ENCODE measurements around the gene CORO2B. TPM values are rescaled to one million over a fixed set of nuclear protein-coding genes. Genes with fewer than 3 reads are reported as not detected.

Gene CORO2B
- total and polyA plus RNA-seq, 8 donors: 0.56 to 7.7 (median 1.7) TPM

DNA sequence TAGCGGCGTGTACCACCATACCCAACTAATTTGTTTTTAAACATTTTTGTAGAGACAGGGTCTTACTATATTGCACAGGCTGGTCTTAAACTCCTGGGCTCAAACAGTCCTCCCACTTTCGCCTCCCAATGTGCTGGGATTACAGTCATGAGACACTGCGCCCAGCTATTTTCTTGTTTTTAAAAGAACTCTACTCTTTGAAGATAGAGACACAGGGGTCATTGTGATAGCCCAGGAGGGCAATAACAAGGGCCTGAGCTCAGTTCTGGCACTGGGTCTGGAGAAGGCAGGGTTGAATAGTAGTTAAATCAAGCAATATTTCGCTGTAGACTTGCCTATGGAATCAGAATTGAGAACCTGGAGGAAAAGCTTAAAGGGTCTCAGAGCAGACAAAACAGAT is 143.1 kb downstream of the CORO2B start:
- Histone ChIP-seq H3K4me1 (no peaks in the 10 kb centered on the region), H3K36me3 (no peaks in the 10 kb centered on the region), H3K4me3 (no peak overlapping the region), H3K27me3 (no peaks in the 10 kb centered on the region), H3K9me3 (no peaks in the 10 kb centered on the region), H3K27ac (no peak overlapping the region)
- DNase-seq: no peak
- no peak for TF ChIP-seq CTCF (IDR thresholded peaks at IDR 0.05)
- no peak for FAIRE-seq
- WGBS, 2 donors: 82 to 90% methylated on average over 5 of the region's 5 CpGs
- ATAC-seq: no peak
- intact Hi-C loops (cut with DNase I): loop anchor here in 1 of 3 donors (10.0 kb wide), 1 partner anchor 153 kb away; no protein-coding TSS in a partner anchor

- Histone ChIP-seq H3K36me3 (no peaks in the 10 kb centered on the region), H3K27me3 (no peaks in the 10 kb centered on the region), H3K4me3 (no peak overlapping the region), H3K4me1 (no peaks in the 10 kb centered on the region), H3K9me3 (no peaks in the 10 kb centered on the region), H3K27ac (no peak overlapping the region)
- peak in 3 of 4 donors; percentile 40 to 58 (median 56) for ATAC-seq
- intact Hi-C loops (cut with DNase I): loop anchor here in 1 of 3 donors (10.0 kb wide), 1 partner anchor 149 kb away; no protein-coding TSS in a partner anchor
- TF ChIP-seq CTCF (IDR thresholded peaks at IDR 0.05): no peak
- no peak for DNase-seq
- WGBS, 2 donors: 44 to 49% methylated on average over 14 of the region's 14 CpGs
- no peak for FAIRE-seq
Observed at GRCh38 chr15:68725736-68726135, 146.9 kb downstream of the CORO2B start.

DNA sequence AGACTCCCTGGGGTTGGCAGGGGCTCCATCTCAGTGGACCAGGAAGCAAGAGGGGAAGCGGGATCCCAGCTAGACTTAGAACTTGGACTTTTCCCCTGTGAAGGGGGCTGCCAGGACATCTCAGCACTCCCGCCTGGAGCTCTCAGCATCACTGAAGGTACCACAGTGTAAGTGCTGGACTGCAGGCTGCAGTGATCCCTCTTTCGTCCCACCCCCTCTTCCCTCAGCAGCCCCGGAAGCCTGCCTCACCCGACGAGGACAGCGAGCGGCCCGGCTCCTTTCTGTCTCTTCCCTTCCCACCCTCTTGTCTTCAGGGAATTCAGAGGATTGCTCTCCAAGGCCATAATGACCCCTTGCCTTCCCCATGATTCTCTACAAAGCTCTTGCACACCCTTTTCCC is 147.5 kb downstream of the CORO2B start:
- H3K27me3 ChIP-seq: no peaks in the 10 kb centered on the region
- no peak for ATAC-seq
- no peaks in the 10 kb centered on the region for H3K4me1 ChIP-seq
- no peak for DNase-seq
- H3K4me3 ChIP-seq: no peak overlapping the region
- no peak for TF ChIP-seq CTCF (IDR thresholded peaks at IDR 0.05)
- no peaks in the 10 kb centered on the region for H3K36me3 ChIP-seq
- intact Hi-C loops (cut with DNase I): loop anchor here in 1 of 3 donors (10.0 kb wide), 1 partner anchor 149 kb away; no protein-coding TSS in a partner anchor
- no peak for FAIRE-seq
- no peaks in the 10 kb centered on the region for H3K9me3 ChIP-seq
- WGBS, 2 donors: 78 to 86% methylated on average over 9 of the region's 9 CpGs
- H3K27ac ChIP-seq: no peak overlapping the region

- intact Hi-C loops (cut with DNase I): loop anchor here in 2 of 3 donors (10.0 kb wide), 1 partner anchor 145 kb away; no protein-coding TSS in a partner anchor
- peak in 2 of 4 donors; percentile 15 to 22 for ATAC-seq
- Histone ChIP-seq H3K27ac (no peak overlapping the region), H3K36me3 (no peaks in the 10 kb centered on the region), H3K9me3 (no peaks in the 10 kb centered on the region), H3K4me1 (no peaks in the 10 kb centered on the region), H3K27me3 (no peaks in the 10 kb centered on the region), H3K4me3 (no peak overlapping the region)
- no peak for DNase-seq
- 37 to 39% methylated on average over 8 of the region's 8 CpGs for WGBS, 2 donors
- no peak for TF ChIP-seq CTCF (IDR thresholded peaks at IDR 0.05)
- FAIRE-seq: no peak
Observed at GRCh38 chr15:68729789-68730411, 151.1 kb downstream of the CORO2B start.

DNA sequence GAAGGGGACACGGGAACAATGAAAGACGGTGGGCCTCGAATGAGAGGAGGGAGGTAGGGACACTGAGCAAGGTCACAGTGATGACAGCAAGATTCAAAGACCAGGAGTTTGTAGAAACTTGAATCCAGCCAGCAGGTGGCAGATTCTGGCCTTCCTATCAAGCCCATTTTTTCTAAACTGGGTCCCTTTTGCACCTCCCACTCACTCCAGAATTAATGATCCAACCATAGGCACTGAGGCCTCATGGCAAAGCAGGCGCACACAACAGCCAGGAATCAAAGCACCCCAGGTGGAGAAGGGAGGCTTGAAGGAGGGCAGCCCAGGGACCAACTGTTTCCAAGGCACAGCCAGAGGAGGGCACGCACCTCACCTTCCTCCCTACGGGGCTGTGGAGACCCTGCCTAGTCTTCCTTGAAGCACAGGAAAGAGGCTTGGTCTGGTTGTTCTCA is 151.7 kb downstream of the CORO2B start:
- WGBS, 2 donors: 39 to 41% methylated on average over 6 of the region's 6 CpGs
- H3K27ac ChIP-seq: no peak overlapping the region
- H3K9me3 ChIP-seq: no peaks in the 10 kb centered on the region
- DNase-seq (peak in 1 of 6 donors; percentile 40), ATAC-seq (peak; percentile 43 to 82 (median 74)), FAIRE-seq (no peak)
- H3K36me3 ChIP-seq: no peaks in the 10 kb centered on the region
- H3K4me1 ChIP-seq: no peaks in the 10 kb centered on the region
- peak in 3 of 4 donors; percentile 8 to 38 (median 30) for TF ChIP-seq CTCF (IDR thresholded peaks at IDR 0.05)
- intact Hi-C loops (cut with DNase I): loop anchor here in 1 of 3 donors (10.0 kb wide), 1 partner anchor 144 kb away; no protein-coding TSS in a partner anchor
- no peaks in the 10 kb centered on the region for H3K27me3 ChIP-seq
- no peak overlapping the region for H3K4me3 ChIP-seq

All from pancreas (tissue), 10 donors.